Islet precursor cell (in vitro differentiated cells): Measurements from ENCODE around the gene CAPN13.
A peak's percentile ranks its signal among the peaks of the same experiment; 100 is the strongest.

Source experiments
- DNase-seq: peaks from one replicate; pipeline ENCODE4 v3.0.0-alpha.2; 2018

Gene CAPN13

GRCh38 chr2:30729031-30729430 lies 78.2 kb downstream of the CAPN13 start:
- DNase-seq, result no peak

- peak; percentile 26 for DNase-seq
Observed at GRCh38 chr2:30722936-30723725, 84.1 kb downstream of the CAPN13 start.

- DNase-seq, result peak; percentile 27
Observed at GRCh38 chr2:30721668-30722647, 85.3 kb downstream of the CAPN13 start.

GRCh38 chr2:30721241-30721640 lies 86.0 kb downstream of the CAPN13 start:
- DNase-seq, result peak; percentile 32

GRCh38 chr2:30717081-30717650 lies 90.1 kb downstream of the CAPN13 start:
- DNase-seq, result peak; percentile 52

- no peak for DNase-seq
Observed at GRCh38 chr2:30716123-30716900, 90.9 kb downstream of the CAPN13 start.

- no peak for DNase-seq
Observed at GRCh38 chr2:30714811-30715709, 92.2 kb downstream of the CAPN13 start.

GRCh38 chr2:30713698-30714097 lies 93.5 kb downstream of the CAPN13 start:
- DNase-seq, result no peak

- peak; percentile 93 for DNase-seq
Observed at GRCh38 chr2:30711646-30712085, 95.6 kb downstream of the CAPN13 start.

GRCh38 chr2:30710461-30710860 lies 96.8 kb downstream of the CAPN13 start:
- no peak for DNase-seq

- DNase-seq, result no peak
Observed at GRCh38 chr2:30710016-30710415, 97.2 kb downstream of the CAPN13 start.

GRCh38 chr2:30709516-30709915 lies 97.7 kb downstream of the CAPN13 start:
- DNase-seq, result no peak

- DNase-seq, result no peak
Observed at GRCh38 chr2:30708491-30709290, 98.6 kb downstream of the CAPN13 start.

GRCh38 chr2:30707304-30707903 lies 99.8 kb downstream of the CAPN13 start:
- DNase-seq, result no peak

- peak; percentile 69 for DNase-seq
Observed at GRCh38 chr2:30706534-30707303, 100.5 kb downstream of the CAPN13 start.

- DNase-seq, result no peak
Observed at GRCh38 chr2:30705711-30706533, 101.3 kb downstream of the CAPN13 start.

- DNase-seq, result no peak
Observed at GRCh38 chr2:30705056-30705455, 102.2 kb downstream of the CAPN13 start.

- DNase-seq, result no peak
Observed at GRCh38 chr2:30704309-30705020, 102.8 kb downstream of the CAPN13 start.
